Testis (tissue), 3 donors: ENCODE measurements around the gene PIP5K1B. TPM values are rescaled to one million over a fixed set of nuclear protein-coding genes. Genes with fewer than 3 reads are reported as not detected.
"Not testable (repeated sequence)": the region's sequence is repeated elsewhere in the genome, so short reads cannot be mapped to it uniquely, and the experiment has no call there.

Source experiments
- DNase-seq: peaks from one replicate; pipeline ENCODE4 v3.0.0-alpha.2; 2019
- H3K27ac ChIP-seq, 2 donors: fragments of 200-600 bp; sonication (generic); one replicate each; pipeline ENCODE4 v1.5.1; 2019
- H3K27me3 ChIP-seq: fragments of 200-600 bp; sonication (generic); one replicate; pipeline ENCODE4 v1.5.1; 2019
- H3K36me3 ChIP-seq: fragments of 200-600 bp; sonication (generic); one replicate; pipeline ENCODE4 v1.5.1; 2017; ENCODE audit warnings: low read depth; ENCODE audit errors: missing control alignments
- H3K4me1 ChIP-seq: fragments of 200-600 bp; sonication (generic); one replicate; pipeline ENCODE4 v1.5.1; 2019
- H3K4me3 ChIP-seq, 2 donors: fragments of 200-600 bp; sonication (generic); one replicate each; pipeline ENCODE4 v1.5.1; 2017 to 2019
- H3K9me3 ChIP-seq: fragments of 200-600 bp; sonication (generic); one replicate; pipeline ENCODE4 v1.5.1; 2017
- POLR2A ChIP-seq: fragments of 450-650 bp; IDR thresholded peaks from one replicate; pipeline ENCODE4 v1.6.1; 2017; ENCODE audit warnings: antibody characterized with exemption, mild to moderate bottlenecking, moderate library complexity
- WGBS, 2 donors: methylation state at CpG; one replicate each; pipeline ENCODE4 v1.1.5; 2018; 5-methylcytosine and 5-hydroxymethylcytosine counted together
- intact Hi-C: fragments of 100-400 bp; cut with DNase I; formaldehyde crosslinking; loops from one replicate; pipeline ENCODE4 v1.15.1; 2023; ENCODE audit warnings: low total_unique reads
- polyA plus RNA-seq: library from polyadenylated mRNA; stranded (reverse); fragments of 350-450 nt; fragmentation: Illumina TruSeq; extraction: RNeasy Lipid Tissue Mini Kit (QIAGEN cat#74804); gene quantifications from one replicate; pipeline ENCODE4 v1.2.3, GENCODE V29; 2014; ENCODE audit warnings: low read depth, low replicate concordance; ENCODE audit not compliant: insufficient read depth
- total RNA-seq, 2 donors: library from RNA; depleted of rRNA; stranded (reverse); fragments of >200 nt; gene quantifications; one replicate each; pipeline ENCODE4 v1.2.3, GENCODE V29; 2016
- TF ChIP-seq, protein P1 (sequence below), 3 experiments: fragments of 450-650 bp in 2 of 3; fragments of 200-600 bp in 1 of 3; sonication (generic) in 1 of 3; IDR thresholded peaks; one replicate each; pipeline ENCODE4 v1.5.1; 2016 to 2019; ENCODE audit warnings: antibody characterized with exemption in 3 of 3, mild to moderate bottlenecking in 2 of 3, moderate library complexity in 1 of 3

PIP5K1B gene
- total and polyA plus RNA-seq, 3 donors from 2014 or later: 53.6 to 70.5 (median 66.9) TPM

DNA sequence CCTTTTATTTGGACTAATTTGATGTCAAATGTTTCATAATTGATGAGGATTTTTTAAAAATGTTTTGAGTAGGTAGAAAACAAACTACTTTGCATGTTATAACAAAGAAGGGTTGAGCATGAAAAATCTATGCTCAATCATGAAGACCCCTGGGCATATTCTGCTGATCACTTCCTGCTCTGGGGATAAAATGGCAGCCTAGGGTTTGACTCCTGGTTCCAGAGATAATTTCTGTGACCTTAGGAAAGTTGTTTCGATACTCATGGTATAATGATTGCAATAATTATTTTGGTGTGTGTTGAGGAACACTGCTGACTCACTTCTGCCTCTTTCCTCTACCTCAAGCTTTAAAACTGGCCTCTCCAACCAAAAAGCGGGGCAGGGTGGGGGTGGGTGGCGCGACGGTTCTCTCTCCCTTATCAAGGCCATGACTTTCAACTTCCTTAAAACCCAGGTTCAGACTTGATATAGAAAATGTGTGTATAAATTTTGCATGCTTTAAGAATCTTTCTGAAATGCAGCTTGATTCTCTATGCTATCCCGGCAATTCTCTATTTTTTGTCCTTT, 6.0 kb upstream of the PIP5K1B start:
- Histone ChIP-seq H3K4me3 (no peak overlapping the region), H3K4me1 (no peaks in the 10 kb centered on the region), H3K27ac (no peak overlapping the region), H3K27me3 (no peaks in the 10 kb centered on the region), H3K9me3 (no peaks in the 10 kb centered on the region), H3K36me3 (no peaks in the 10 kb centered on the region)
- intact Hi-C loops: no loop called here
- TF ChIP-seq, protein P1, sequence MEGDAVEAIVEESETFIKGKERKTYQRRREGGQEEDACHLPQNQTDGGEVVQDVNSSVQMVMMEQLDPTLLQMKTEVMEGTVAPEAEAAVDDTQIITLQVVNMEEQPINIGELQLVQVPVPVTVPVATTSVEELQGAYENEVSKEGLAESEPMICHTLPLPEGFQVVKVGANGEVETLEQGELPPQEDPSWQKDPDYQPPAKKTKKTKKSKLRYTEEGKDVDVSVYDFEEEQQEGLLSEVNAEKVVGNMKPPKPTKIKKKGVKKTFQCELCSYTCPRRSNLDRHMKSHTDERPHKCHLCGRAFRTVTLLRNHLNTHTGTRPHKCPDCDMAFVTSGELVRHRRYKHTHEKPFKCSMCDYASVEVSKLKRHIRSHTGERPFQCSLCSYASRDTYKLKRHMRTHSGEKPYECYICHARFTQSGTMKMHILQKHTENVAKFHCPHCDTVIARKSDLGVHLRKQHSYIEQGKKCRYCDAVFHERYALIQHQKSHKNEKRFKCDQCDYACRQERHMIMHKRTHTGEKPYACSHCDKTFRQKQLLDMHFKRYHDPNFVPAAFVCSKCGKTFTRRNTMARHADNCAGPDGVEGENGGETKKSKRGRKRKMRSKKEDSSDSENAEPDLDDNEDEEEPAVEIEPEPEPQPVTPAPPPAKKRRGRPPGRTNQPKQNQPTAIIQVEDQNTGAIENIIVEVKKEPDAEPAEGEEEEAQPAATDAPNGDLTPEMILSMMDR (IDR thresholded peaks at IDR 0.05): no peak
- TF ChIP-seq POLR2A: no peak
- DNase-seq: no peak
- WGBS, 2 donors: 84 to 87% methylated on average over 6 of the region's 6 CpGs

DNA sequence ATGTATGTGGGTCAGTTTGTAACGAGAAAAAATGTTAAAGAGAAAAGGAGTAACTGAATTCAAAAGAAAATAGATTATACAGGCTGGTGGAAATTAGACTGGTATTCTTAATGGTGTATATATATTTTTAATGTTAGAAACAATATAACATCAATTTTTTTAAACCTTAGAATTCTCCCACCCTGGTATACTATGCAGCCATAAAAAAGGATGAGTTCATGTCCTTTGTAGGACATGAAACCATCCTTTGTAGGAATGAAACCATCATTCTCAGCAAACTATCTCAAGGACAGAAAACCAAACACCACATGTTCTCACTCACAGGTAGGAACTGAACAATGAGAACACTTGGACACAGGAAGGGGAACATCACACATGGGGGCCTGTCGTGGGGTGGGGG, 5.4 kb upstream of the PIP5K1B start:
- H3K4me1 ChIP-seq, intact Hi-C loops, DNase-seq, H3K27ac ChIP-seq, H3K4me3 ChIP-seq, H3K27me3 ChIP-seq, H3K9me3 ChIP-seq, H3K36me3 ChIP-seq: not testable (repeated sequence)
- 84 to 95% methylated on average over 2 of the region's 2 CpGs for WGBS, 2 donors

DNA sequence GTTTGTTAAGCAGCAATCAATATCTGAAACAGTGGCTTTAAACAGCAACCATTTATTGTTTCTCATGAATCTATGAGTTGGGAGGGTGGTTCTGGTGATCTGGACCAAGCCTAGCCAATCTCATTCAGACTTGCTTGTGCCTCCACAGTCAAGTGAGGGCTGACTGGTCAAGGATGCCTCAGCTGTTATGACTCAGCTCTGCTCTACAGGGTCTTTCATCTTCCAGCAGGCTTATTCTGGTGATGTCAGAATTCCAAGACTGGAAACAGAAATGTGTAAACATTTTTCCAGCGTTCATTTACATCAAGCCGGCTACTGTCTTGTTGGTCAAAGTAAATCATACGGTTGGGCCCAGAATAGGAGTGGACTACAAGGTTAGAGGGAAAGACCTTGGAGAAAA, 2.5 kb upstream of the PIP5K1B start:
- Histone ChIP-seq H3K36me3 (no peaks in the 10 kb centered on the region), H3K4me3 (no peak overlapping the region), H3K27ac (no peak overlapping the region), H3K4me1 (no peaks in the 10 kb centered on the region), H3K27me3 (no peaks in the 10 kb centered on the region), H3K9me3 (no peaks in the 10 kb centered on the region)
- no peak for TF ChIP-seq POLR2A
- TF ChIP-seq, protein P1 (IDR thresholded peaks at IDR 0.05): no peak
- 84 to 91% methylated on average over 3 of the region's 3 CpGs for WGBS, 2 donors
- DNase-seq: no peak
- intact Hi-C loops: no loop called here

DNA sequence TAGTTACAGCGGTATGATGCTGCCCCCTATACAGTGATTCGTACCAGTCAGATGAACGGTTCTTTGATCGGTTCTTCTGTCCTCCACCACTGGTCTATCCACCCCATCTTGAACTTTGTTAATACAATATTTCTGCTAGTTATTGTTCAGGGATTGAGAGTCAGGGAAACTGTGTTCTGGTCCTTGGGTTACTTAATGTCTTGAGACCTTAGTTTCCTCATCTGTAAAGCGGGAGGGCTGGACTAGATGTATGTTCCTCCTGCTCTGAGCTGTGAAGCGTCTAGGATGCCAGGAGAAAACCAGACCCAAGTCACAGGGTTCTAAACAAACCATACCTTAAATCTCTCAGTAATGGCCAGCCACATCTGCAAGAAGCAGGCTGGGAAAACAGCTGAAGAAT, 1.4 kb upstream of the PIP5K1B start:
- DNase-seq: no peak
- no peaks in the 10 kb centered on the region for H3K4me1 ChIP-seq
- TF ChIP-seq POLR2A: no peak
- TF ChIP-seq, protein P1 (IDR thresholded peaks at IDR 0.05): no peak
- no peak overlapping the region for H3K27ac ChIP-seq
- intact Hi-C loops: no loop called here
- H3K27me3 ChIP-seq: no peaks in the 10 kb centered on the region
- H3K9me3 ChIP-seq: no peaks in the 10 kb centered on the region
- no peak overlapping the region for H3K4me3 ChIP-seq
- WGBS, 2 donors: 52 to 70% methylated on average over 6 of the region's 6 CpGs
- H3K36me3 ChIP-seq: no peaks in the 10 kb centered on the region

DNA sequence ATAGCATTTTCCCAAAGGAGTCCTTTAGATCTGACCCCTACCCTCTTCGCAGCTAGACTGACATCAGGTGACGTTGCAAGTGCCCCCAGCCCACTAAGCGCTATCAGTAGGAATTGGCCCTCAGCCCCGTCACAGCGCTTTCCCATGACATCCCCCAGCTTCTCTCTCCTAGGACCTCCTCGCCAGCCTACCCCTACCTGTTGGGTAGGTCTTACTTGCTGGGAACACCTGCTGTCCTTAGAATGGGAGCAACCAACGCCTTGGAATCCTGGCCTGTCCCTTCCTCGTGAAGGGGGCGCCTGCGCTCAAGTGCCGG, 584 bp upstream of the PIP5K1B start:
- Histone ChIP-seq H3K36me3 (no peaks in the 10 kb centered on the region), H3K4me1 (peaks cover 3% of the 10 kb centered on the region), H3K27ac (peak overlapping the region; percentile 40 to 71), H3K27me3 (no peaks in the 10 kb centered on the region), H3K4me3 (peak overlapping the region; percentile 55 to 77), H3K9me3 (no peaks in the 10 kb centered on the region)
- WGBS, 2 donors: 4 to 6% methylated on average over 7 to 11 of the region's 11 CpGs
- intact Hi-C loops: no loop called here
- no peak for TF ChIP-seq POLR2A
- TF ChIP-seq, protein P1 (IDR thresholded peaks at IDR 0.05): no peak
- no peak for DNase-seq
